Measurements from ENCODE around the gene CCDC106.

Gene CCDC106

GRCh38 chr19:55690769-55691545 is 42.9 kb downstream of the CCDC106 start:
- TF ChIP-seq CTCF (conservative IDR thresholded peaks at IDR 0.05; ENCODE audit: low read length) = no peak
- no peak for DNase-seq (ENCODE audit: low read depth)
- H3K4me3 ChIP-seq (ENCODE audit: low read length) = no peak overlapping the region

- TF ChIP-seq CTCF (conservative IDR thresholded peaks at IDR 0.05; ENCODE audit: low read length) = no peak
- no peak for DNase-seq (ENCODE audit: low read depth)
- no peak overlapping the region for H3K4me3 ChIP-seq (ENCODE audit: low read length)
Measured at GRCh38 chr19:55691561-55692481, 43.8 kb downstream of the CCDC106 start.

GRCh38 chr19:55692681-55693081 is 44.7 kb downstream of the CCDC106 start:
- DNase-seq (ENCODE audit: low read depth) = no peak
- H3K4me3 ChIP-seq (ENCODE audit: low read length) = no peak overlapping the region

GRCh38 chr19:55693336-55693974 is 45.4 kb downstream of the CCDC106 start:
- TF ChIP-seq CTCF (conservative IDR thresholded peaks at IDR 0.05; ENCODE audit: low read length) = no peak
- no peak overlapping the region for H3K4me3 ChIP-seq (ENCODE audit: low read length)
- no peak for DNase-seq (ENCODE audit: low read depth)

More at GRCh38 chr19:55692681-55693081, 44.7 kb downstream of the CCDC106 start:
- no peak for TF ChIP-seq CTCF (conservative IDR thresholded peaks at IDR 0.05; ENCODE audit: low read length)

- no peak for TF ChIP-seq CTCF (conservative IDR thresholded peaks at IDR 0.05; ENCODE audit: low read length)
- no peak overlapping the region for H3K4me3 ChIP-seq (ENCODE audit: low read length)
- no peak for DNase-seq (ENCODE audit: low read depth)
Measured at GRCh38 chr19:55694241-55694655, 46.2 kb downstream of the CCDC106 start.

- H3K4me3 ChIP-seq (ENCODE audit: low read length) = no peak overlapping the region
- no peak for DNase-seq (ENCODE audit: low read depth)
- no peak for TF ChIP-seq CTCF (conservative IDR thresholded peaks at IDR 0.05; ENCODE audit: low read length)
Measured at GRCh38 chr19:55694656-55695491, 46.9 kb downstream of the CCDC106 start.

All from AG10803 (cell line).